Mesothelial cell of epicardium (in vitro differentiated cells): ENCODE data around the gene MS4A14. TPM values are rescaled to one million over a fixed set of nuclear protein-coding genes. Genes with fewer than 3 reads are reported as not detected.

Experiments used
- DNase-seq, 2 experiments: peaks; one replicate each; pipeline ENCODE4 v3.0.0; 2021; ENCODE audit warnings: low spot score in 2 of 2; ENCODE audit not compliant: unreplicated experiment in 2 of 2
- H3K27ac Mint-ChIP-seq: 2 replicates; pipeline ENCODE4 v1.8.0; 2021; ENCODE audit warnings: mixed read lengths
- H3K27me3 Mint-ChIP-seq: 2 replicates; pipeline ENCODE4 v1.8.0; 2021; ENCODE audit warnings: low read depth, mixed read lengths
- H3K36me3 Mint-ChIP-seq: 2 replicates; pipeline ENCODE4 v1.8.0; 2021; ENCODE audit warnings: mixed read lengths
- H3K4me1 Mint-ChIP-seq: 2 replicates; pipeline ENCODE4 v1.8.0; 2021; ENCODE audit warnings: mixed read lengths
- H3K4me3 Mint-ChIP-seq: 2 replicates; pipeline ENCODE4 v1.8.0; 2021; ENCODE audit warnings: mild to moderate bottlenecking, moderate library complexity, mixed read lengths
- H3K9me3 Mint-ChIP-seq: 2 replicates; pipeline ENCODE4 v1.8.0; 2021; ENCODE audit warnings: mixed read lengths
- CTCF ChIP-seq: fragments of 200-600 bp; sonication (generic); IDR thresholded peaks from one replicate; pipeline ENCODE4 v1.5.0; 2021; ENCODE audit warnings: antibody characterized with exemption; ENCODE audit not compliant: unreplicated experiment
- total RNA-seq: library from RNA; stranded (reverse); gene quantifications from 3 replicates; pipeline ENCODE4 v1.2.1, GENCODE V29; 2021

The MS4A14 gene
- total RNA-seq, 1 donor from 2014 or later = not detected

GRCh38 chr11:60370252-60370810 is 25.9 kb upstream of the MS4A14 start:
- DNase-seq = no peak
- no peak overlapping the region for H3K27ac Mint-ChIP-seq
- no peaks in the 10 kb centered on the region for H3K9me3 Mint-ChIP-seq
- H3K27me3 Mint-ChIP-seq = no peaks in the 10 kb centered on the region
- no peaks in the 10 kb centered on the region for H3K4me1 Mint-ChIP-seq
- TF ChIP-seq CTCF = no peak
- no peak overlapping the region for H3K4me3 Mint-ChIP-seq
- H3K36me3 Mint-ChIP-seq = no peaks in the 10 kb centered on the region

- TF ChIP-seq CTCF = no peak
- no peak for DNase-seq
- H3K27ac Mint-ChIP-seq = no peak overlapping the region
- no peak overlapping the region for H3K4me3 Mint-ChIP-seq
- no peaks in the 10 kb centered on the region for H3K36me3 Mint-ChIP-seq
- no peaks in the 10 kb centered on the region for H3K9me3 Mint-ChIP-seq
- no peaks in the 10 kb centered on the region for H3K4me1 Mint-ChIP-seq
- H3K27me3 Mint-ChIP-seq = no peaks in the 10 kb centered on the region
Measured at GRCh38 chr11:60370811-60371298, 25.4 kb upstream of the MS4A14 start.

GRCh38 chr11:60371386-60371785 is 24.9 kb upstream of the MS4A14 start:
- Mint-ChIP-seq H3K27ac (no peak overlapping the region), H3K4me3 (no peak overlapping the region), H3K27me3 (no peaks in the 10 kb centered on the region), H3K9me3 (no peaks in the 10 kb centered on the region), H3K4me1 (no peaks in the 10 kb centered on the region), H3K36me3 (no peaks in the 10 kb centered on the region)
- no peak for DNase-seq
- no peak for TF ChIP-seq CTCF

- Mint-ChIP-seq H3K36me3 (no peaks in the 10 kb centered on the region), H3K9me3 (no peaks in the 10 kb centered on the region), H3K27ac (no peak overlapping the region), H3K27me3 (no peaks in the 10 kb centered on the region), H3K4me3 (no peak overlapping the region), H3K4me1 (no peaks in the 10 kb centered on the region)
- no peak for DNase-seq
- TF ChIP-seq CTCF = no peak
Measured at GRCh38 chr11:60371854-60372253, 24.4 kb upstream of the MS4A14 start.

- Mint-ChIP-seq H3K27me3 (no peaks in the 10 kb centered on the region), H3K4me3 (no peak overlapping the region), H3K4me1 (no peaks in the 10 kb centered on the region), H3K36me3 (no peaks in the 10 kb centered on the region), H3K27ac (no peak overlapping the region), H3K9me3 (no peaks in the 10 kb centered on the region)
- DNase-seq = no peak
- TF ChIP-seq CTCF = no peak
Measured at GRCh38 chr11:60372767-60373166, 23.5 kb upstream of the MS4A14 start.

- H3K9me3 Mint-ChIP-seq = no peaks in the 10 kb centered on the region
- peaks cover 5% of the 10 kb centered on the region for H3K27me3 Mint-ChIP-seq
- no peak overlapping the region for H3K4me3 Mint-ChIP-seq
- no peak for DNase-seq
- no peaks in the 10 kb centered on the region for H3K36me3 Mint-ChIP-seq
- H3K27ac Mint-ChIP-seq = no peak overlapping the region
- H3K4me1 Mint-ChIP-seq = no peaks in the 10 kb centered on the region
- no peak for TF ChIP-seq CTCF
Measured at GRCh38 chr11:60375316-60375715, 20.9 kb upstream of the MS4A14 start.
